Measurements from ENCODE around the gene PLA2G2F.

The PLA2G2F gene

GRCh38 chr1:20150969-20151368, 11.8 kb downstream of the PLA2G2F start:
- Histone ChIP-seq H3K27me3 (ENCODE audit: control insufficient read depth in 2 of 2, insufficient read depth in 2 of 2, low read length in 2 of 2) (no peaks in the 10 kb centered on the region), H3K27ac (ENCODE audit: low read depth in 2 of 2, low read length in 2 of 2) (no peak overlapping the region), H3K4me3 (ENCODE audit: low read length in 2 of 2) (no peak overlapping the region), H3K36me3 (ENCODE audit: control insufficient read depth in 2 of 2, insufficient read depth in 2 of 2, low read length in 2 of 2) (no peaks in the 10 kb centered on the region), H3K9me3 (ENCODE audit: control insufficient read depth in 2 of 2, low read length in 2 of 2) (no peaks in the 10 kb centered on the region), H3K9ac (ENCODE audit: low read depth in 1 of 2, low read length in 2 of 2) (no peak overlapping the region), H3K4me1 (ENCODE audit: control insufficient read depth in 2 of 2, insufficient read depth in 2 of 2, low read length in 2 of 2) (peaks cover 6 to 8% of the 10 kb centered on the region in 2 donors)

- H3K4me1 ChIP-seq (ENCODE audit: control insufficient read depth in 2 of 2, insufficient read depth in 2 of 2, low read length in 2 of 2): peaks cover 6 to 8% of the 10 kb centered on the region in 2 donors
- peak overlapping the region; percentile 60 to 73 for H3K9ac ChIP-seq (ENCODE audit: low read depth in 1 of 2, low read length in 2 of 2)
- H3K36me3 ChIP-seq (ENCODE audit: control insufficient read depth in 2 of 2, insufficient read depth in 2 of 2, low read length in 2 of 2): no peaks in the 10 kb centered on the region
- peak overlapping the region in 1 of 2 donors; percentile 16 for H3K27ac ChIP-seq (ENCODE audit: low read depth in 2 of 2, low read length in 2 of 2)
- H3K9me3 ChIP-seq (ENCODE audit: control insufficient read depth in 2 of 2, low read length in 2 of 2): no peaks in the 10 kb centered on the region
- no peaks in the 10 kb centered on the region for H3K27me3 ChIP-seq (ENCODE audit: control insufficient read depth in 2 of 2, insufficient read depth in 2 of 2, low read length in 2 of 2)
- peak overlapping the region; percentile 65 to 78 for H3K4me3 ChIP-seq (ENCODE audit: low read length in 2 of 2)
Measured at GRCh38 chr1:20151906-20152598, 12.9 kb downstream of the PLA2G2F start.

GRCh38 chr1:20152599-20152930, 13.4 kb downstream of the PLA2G2F start:
- H3K27ac ChIP-seq (ENCODE audit: low read depth in 2 of 2, low read length in 2 of 2): peak overlapping the region; percentile 16 to 38
- no peak overlapping the region for H3K9ac ChIP-seq (ENCODE audit: low read depth in 1 of 2, low read length in 2 of 2)
- H3K4me1 ChIP-seq (ENCODE audit: control insufficient read depth in 2 of 2, insufficient read depth in 2 of 2, low read length in 2 of 2): peaks cover 6 to 8% of the 10 kb centered on the region in 2 donors
- no peak overlapping the region for H3K4me3 ChIP-seq (ENCODE audit: low read length in 2 of 2)
- H3K36me3 ChIP-seq (ENCODE audit: control insufficient read depth in 2 of 2, insufficient read depth in 2 of 2, low read length in 2 of 2): no peaks in the 10 kb centered on the region
- no peaks in the 10 kb centered on the region for H3K27me3 ChIP-seq (ENCODE audit: control insufficient read depth in 2 of 2, insufficient read depth in 2 of 2, low read length in 2 of 2)
- no peaks in the 10 kb centered on the region for H3K9me3 ChIP-seq (ENCODE audit: control insufficient read depth in 2 of 2, low read length in 2 of 2)

GRCh38 chr1:20153000-20153418, 13.9 kb downstream of the PLA2G2F start:
- Histone ChIP-seq H3K9ac (ENCODE audit: low read depth in 1 of 2, low read length in 2 of 2) (no peak overlapping the region), H3K9me3 (ENCODE audit: control insufficient read depth in 2 of 2, low read length in 2 of 2) (no peaks in the 10 kb centered on the region), H3K36me3 (ENCODE audit: control insufficient read depth in 2 of 2, insufficient read depth in 2 of 2, low read length in 2 of 2) (no peaks in the 10 kb centered on the region), H3K27ac (ENCODE audit: low read depth in 2 of 2, low read length in 2 of 2) (peak overlapping the region; percentile 16 to 38), H3K4me3 (ENCODE audit: low read length in 2 of 2) (no peak overlapping the region), H3K4me1 (ENCODE audit: control insufficient read depth in 2 of 2, insufficient read depth in 2 of 2, low read length in 2 of 2) (peaks cover 6 to 8% of the 10 kb centered on the region in 2 donors), H3K27me3 (ENCODE audit: control insufficient read depth in 2 of 2, insufficient read depth in 2 of 2, low read length in 2 of 2) (no peaks in the 10 kb centered on the region)

GRCh38 chr1:20154301-20154831, 15.2 kb downstream of the PLA2G2F start:
- peaks cover 6 to 8% of the 10 kb centered on the region in 2 donors for H3K4me1 ChIP-seq (ENCODE audit: control insufficient read depth in 2 of 2, insufficient read depth in 2 of 2, low read length in 2 of 2)
- H3K36me3 ChIP-seq (ENCODE audit: control insufficient read depth in 2 of 2, insufficient read depth in 2 of 2, low read length in 2 of 2): no peaks in the 10 kb centered on the region
- H3K4me3 ChIP-seq (ENCODE audit: low read length in 2 of 2): no peak overlapping the region
- peaks cover 3 to 4% of the 10 kb centered on the region in 2 donors for H3K9me3 ChIP-seq (ENCODE audit: control insufficient read depth in 2 of 2, low read length in 2 of 2)
- H3K9ac ChIP-seq (ENCODE audit: low read depth in 1 of 2, low read length in 2 of 2): no peak overlapping the region
- peak overlapping the region in 1 of 2 donors; percentile 23 for H3K27ac ChIP-seq (ENCODE audit: low read depth in 2 of 2, low read length in 2 of 2)
- H3K27me3 ChIP-seq (ENCODE audit: control insufficient read depth in 2 of 2, insufficient read depth in 2 of 2, low read length in 2 of 2): no peaks in the 10 kb centered on the region

GRCh38 chr1:20158358-20159070, 19.4 kb downstream of the PLA2G2F start:
- no peaks in the 10 kb centered on the region for H3K36me3 ChIP-seq (ENCODE audit: control insufficient read depth in 2 of 2, insufficient read depth in 2 of 2, low read length in 2 of 2)
- no peak overlapping the region for H3K27ac ChIP-seq (ENCODE audit: low read depth in 2 of 2, low read length in 2 of 2)
- H3K27me3 ChIP-seq (ENCODE audit: control insufficient read depth in 2 of 2, insufficient read depth in 2 of 2, low read length in 2 of 2): no peaks in the 10 kb centered on the region
- H3K9ac ChIP-seq (ENCODE audit: low read depth in 1 of 2, low read length in 2 of 2): no peak overlapping the region
- H3K4me1 ChIP-seq (ENCODE audit: control insufficient read depth in 2 of 2, insufficient read depth in 2 of 2, low read length in 2 of 2): no peaks in the 10 kb centered on the region
- no peak overlapping the region for H3K4me3 ChIP-seq (ENCODE audit: low read length in 2 of 2)
- peaks cover 14 to 22% of the 10 kb centered on the region in 2 donors for H3K9me3 ChIP-seq (ENCODE audit: control insufficient read depth in 2 of 2, low read length in 2 of 2)

GRCh38 chr1:20160034-20160433, 20.9 kb downstream of the PLA2G2F start:
- no peaks in the 10 kb centered on the region for H3K27me3 ChIP-seq (ENCODE audit: control insufficient read depth in 2 of 2, insufficient read depth in 2 of 2, low read length in 2 of 2)
- H3K4me1 ChIP-seq (ENCODE audit: control insufficient read depth in 2 of 2, insufficient read depth in 2 of 2, low read length in 2 of 2): no peaks in the 10 kb centered on the region
- no peak overlapping the region for H3K4me3 ChIP-seq (ENCODE audit: low read length in 2 of 2)
- no peak overlapping the region for H3K27ac ChIP-seq (ENCODE audit: low read depth in 2 of 2, low read length in 2 of 2)
- no peak overlapping the region for H3K9ac ChIP-seq (ENCODE audit: low read depth in 1 of 2, low read length in 2 of 2)
- peaks cover 14 to 26% of the 10 kb centered on the region in 2 donors for H3K9me3 ChIP-seq (ENCODE audit: control insufficient read depth in 2 of 2, low read length in 2 of 2)
- no peaks in the 10 kb centered on the region for H3K36me3 ChIP-seq (ENCODE audit: control insufficient read depth in 2 of 2, insufficient read depth in 2 of 2, low read length in 2 of 2)

- Histone ChIP-seq H3K9me3 (ENCODE audit: control insufficient read depth in 2 of 2, low read length in 2 of 2) (peaks cover 12 to 20% of the 10 kb centered on the region in 2 donors), H3K4me1 (ENCODE audit: control insufficient read depth in 2 of 2, insufficient read depth in 2 of 2, low read length in 2 of 2) (peaks cover 0 to 6% of the 10 kb centered on the region in 2 donors), H3K9ac (ENCODE audit: low read depth in 1 of 2, low read length in 2 of 2) (no peak overlapping the region), H3K27me3 (ENCODE audit: control insufficient read depth in 2 of 2, insufficient read depth in 2 of 2, low read length in 2 of 2) (no peaks in the 10 kb centered on the region), H3K36me3 (ENCODE audit: control insufficient read depth in 2 of 2, insufficient read depth in 2 of 2, low read length in 2 of 2) (no peaks in the 10 kb centered on the region), H3K4me3 (ENCODE audit: low read length in 2 of 2) (no peak overlapping the region), H3K27ac (ENCODE audit: low read depth in 2 of 2, low read length in 2 of 2) (no peak overlapping the region)
Measured at GRCh38 chr1:20164694-20165202, 25.6 kb downstream of the PLA2G2F start.

GRCh38 chr1:20165522-20165951, 26.4 kb downstream of the PLA2G2F start:
- Histone ChIP-seq H3K9ac (ENCODE audit: low read depth in 1 of 2, low read length in 2 of 2) (no peak overlapping the region), H3K4me3 (ENCODE audit: low read length in 2 of 2) (no peak overlapping the region), H3K27me3 (ENCODE audit: control insufficient read depth in 2 of 2, insufficient read depth in 2 of 2, low read length in 2 of 2) (no peaks in the 10 kb centered on the region), H3K27ac (ENCODE audit: low read depth in 2 of 2, low read length in 2 of 2) (no peak overlapping the region), H3K9me3 (ENCODE audit: control insufficient read depth in 2 of 2, low read length in 2 of 2) (peaks cover 10 to 14% of the 10 kb centered on the region in 2 donors), H3K36me3 (ENCODE audit: control insufficient read depth in 2 of 2, insufficient read depth in 2 of 2, low read length in 2 of 2) (no peaks in the 10 kb centered on the region), H3K4me1 (ENCODE audit: control insufficient read depth in 2 of 2, insufficient read depth in 2 of 2, low read length in 2 of 2) (peaks cover 0 to 6% of the 10 kb centered on the region in 2 donors)

- Histone ChIP-seq H3K36me3 (ENCODE audit: control insufficient read depth in 2 of 2, insufficient read depth in 2 of 2, low read length in 2 of 2) (no peaks in the 10 kb centered on the region), H3K27ac (ENCODE audit: low read depth in 2 of 2, low read length in 2 of 2) (no peak overlapping the region), H3K9me3 (ENCODE audit: control insufficient read depth in 2 of 2, low read length in 2 of 2) (peaks cover 9 to 10% of the 10 kb centered on the region in 2 donors), H3K4me1 (ENCODE audit: control insufficient read depth in 2 of 2, insufficient read depth in 2 of 2, low read length in 2 of 2) (peaks cover 0 to 9% of the 10 kb centered on the region in 2 donors), H3K4me3 (ENCODE audit: low read length in 2 of 2) (no peak overlapping the region), H3K9ac (ENCODE audit: low read depth in 1 of 2, low read length in 2 of 2) (no peak overlapping the region), H3K27me3 (ENCODE audit: control insufficient read depth in 2 of 2, insufficient read depth in 2 of 2, low read length in 2 of 2) (no peaks in the 10 kb centered on the region)
Measured at GRCh38 chr1:20166051-20166450, 26.9 kb downstream of the PLA2G2F start.
